Middle frontal gyrus (tissue), 1 donor: Measurements from ENCODE around the gene RHBDD1.

Experiments
- DNase-seq: peaks from one replicate; pipeline ENCODE4 v3.0.0-alpha.2; 2015; ENCODE audit warnings: low spot score; ENCODE audit errors: extremely low spot score

RHBDD1 gene

GRCh38 chr2:226883296-226883795 lies 47.5 kb downstream of the RHBDD1 start:
- DNase-seq, result no peak

- DNase-seq, result no peak
Observed at GRCh38 chr2:226884166-226884565, 48.3 kb downstream of the RHBDD1 start.

GRCh38 chr2:226885769-226886435 lies 50.0 kb downstream of the RHBDD1 start:
- DNase-seq, result no peak

- no peak for DNase-seq
Observed at GRCh38 chr2:226887940-226888339, 52.1 kb downstream of the RHBDD1 start.

GRCh38 chr2:226888378-226888965 lies 52.6 kb downstream of the RHBDD1 start:
- DNase-seq, result no peak

GRCh38 chr2:226888971-226889370 lies 53.1 kb downstream of the RHBDD1 start:
- no peak for DNase-seq

GRCh38 chr2:226890286-226890685 lies 54.4 kb downstream of the RHBDD1 start:
- no peak for DNase-seq

- DNase-seq, result no peak
Observed at GRCh38 chr2:226891780-226892590, 56.1 kb downstream of the RHBDD1 start.

- no peak for DNase-seq
Observed at GRCh38 chr2:226892729-226893128, 56.9 kb downstream of the RHBDD1 start.

- no peak for DNase-seq
Observed at GRCh38 chr2:226893216-226893615, 57.4 kb downstream of the RHBDD1 start.

GRCh38 chr2:226894752-226895151 lies 58.9 kb downstream of the RHBDD1 start:
- DNase-seq, result no peak

- no peak for DNase-seq
Observed at GRCh38 chr2:226895579-226895978, 59.7 kb downstream of the RHBDD1 start.

GRCh38 chr2:226898121-226898520 lies 62.3 kb downstream of the RHBDD1 start:
- DNase-seq, result no peak

- DNase-seq, result no peak
Observed at GRCh38 chr2:226898897-226899296, 63.0 kb downstream of the RHBDD1 start.

- DNase-seq, result no peak
Observed at GRCh38 chr2:226902041-226902966, 66.5 kb downstream of the RHBDD1 start.

GRCh38 chr2:226903179-226903578 lies 67.3 kb downstream of the RHBDD1 start:
- DNase-seq, result no peak

GRCh38 chr2:226904592-226904991 lies 68.7 kb downstream of the RHBDD1 start:
- no peak for DNase-seq

- no peak for DNase-seq
Observed at GRCh38 chr2:226905718-226906117, 69.9 kb downstream of the RHBDD1 start.

- DNase-seq, result no peak
Observed at GRCh38 chr2:226906163-226906693, 70.4 kb downstream of the RHBDD1 start.

- no peak for DNase-seq
Observed at GRCh38 chr2:226909126-226909525, 73.3 kb downstream of the RHBDD1 start.

- no peak for DNase-seq
Observed at GRCh38 chr2:226909836-226910235, 74.0 kb downstream of the RHBDD1 start.
